Measurements from ENCODE around the gene STRBP.
"Not testable (repeated sequence)": the region's sequence is repeated elsewhere in the genome, so short reads cannot be mapped to it uniquely, and the experiment has no call there.

The STRBP gene

DNA sequence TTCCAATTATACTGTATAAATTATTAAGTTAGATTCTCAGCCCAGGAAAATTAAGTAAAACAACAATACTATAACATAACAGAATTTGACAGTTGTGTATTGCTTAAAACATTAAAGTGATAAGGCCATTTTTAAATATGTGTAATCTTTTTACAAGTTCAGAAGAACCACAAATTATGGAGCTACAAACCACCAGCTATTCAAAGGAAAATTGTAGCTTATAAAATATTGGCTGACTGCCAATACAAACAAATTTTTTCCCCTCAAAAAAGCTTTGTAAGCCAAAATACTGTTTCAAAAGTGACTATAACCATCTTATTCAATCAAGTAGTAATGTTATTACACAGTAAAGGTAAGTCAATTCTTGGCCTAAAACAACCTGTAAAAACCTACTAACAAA lies 21.9 kb downstream of the STRBP start:
- DNase-seq = no peak

DNA sequence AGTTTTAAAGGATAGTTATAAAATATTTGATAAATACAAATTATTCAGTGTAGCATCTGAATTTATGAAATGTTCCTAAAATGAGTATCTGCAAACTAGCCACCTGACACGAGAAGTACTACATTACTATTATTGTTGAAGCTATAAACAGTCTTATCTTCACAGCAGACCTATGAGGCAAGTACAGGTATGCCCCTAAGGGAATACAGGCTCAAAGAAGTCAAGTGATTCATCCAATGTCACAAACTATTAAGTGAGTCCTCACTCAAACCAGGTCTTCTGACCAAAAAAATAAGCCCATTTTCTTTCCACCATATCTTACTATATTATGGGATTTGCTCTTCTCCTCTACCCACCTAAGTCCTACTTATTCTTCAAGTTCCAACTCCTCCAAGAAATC lies 28.7 kb downstream of the STRBP start:
- DNase-seq = no peak

GRCh38 chr9:123238365-123238764 lies 30.0 kb downstream of the STRBP start:
- no peak for DNase-seq

GRCh38 chr9:123237220-123237619 lies 31.2 kb downstream of the STRBP start:
- DNase-seq = no peak

DNA sequence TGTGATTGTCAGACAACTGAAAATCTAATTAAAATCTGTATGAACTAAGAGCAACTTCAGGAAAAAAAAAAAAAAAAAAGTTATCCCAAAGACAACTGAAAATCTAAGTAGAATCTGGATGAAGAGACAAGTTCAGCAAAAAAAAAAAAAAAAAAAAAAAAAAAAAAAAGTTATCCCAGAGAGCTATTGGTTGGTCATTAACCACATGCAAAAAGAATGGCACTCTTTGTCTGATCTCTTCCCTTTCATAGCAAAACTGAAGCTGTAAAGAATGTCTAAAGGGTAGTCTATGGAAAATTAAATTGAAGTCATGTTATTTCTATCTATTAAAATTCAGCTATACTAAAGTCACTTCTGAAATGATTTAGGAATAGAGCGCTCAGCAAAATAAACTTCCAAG lies 32.9 kb downstream of the STRBP start:
- DNase-seq = no peak

- no peak for DNase-seq
Measured at GRCh38 chr9:123234853-123235252, 33.5 kb downstream of the STRBP start.

DNA sequence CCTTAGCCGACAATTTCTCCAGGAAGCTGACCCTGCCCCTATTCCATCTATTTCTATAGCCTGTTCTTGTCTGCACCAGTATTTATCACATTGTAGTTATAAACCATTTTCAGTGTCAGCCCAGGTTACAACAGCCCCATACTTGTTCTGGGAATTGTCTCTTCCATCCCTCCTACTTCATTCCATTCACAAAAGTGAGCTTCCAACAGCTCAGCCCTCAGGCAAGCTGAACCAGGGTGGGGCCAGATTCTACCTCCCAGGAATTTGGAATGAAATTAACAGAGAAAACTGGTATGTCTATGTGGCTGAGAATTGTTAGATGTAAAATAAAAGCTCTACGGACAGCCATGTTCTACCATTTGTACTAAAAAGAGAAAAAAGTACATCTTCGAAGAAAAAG lies 36.1 kb downstream of the STRBP start:
- no peak for DNase-seq

- DNase-seq = no peak
Measured at GRCh38 chr9:123231421-123231820, 37.0 kb downstream of the STRBP start.

DNA sequence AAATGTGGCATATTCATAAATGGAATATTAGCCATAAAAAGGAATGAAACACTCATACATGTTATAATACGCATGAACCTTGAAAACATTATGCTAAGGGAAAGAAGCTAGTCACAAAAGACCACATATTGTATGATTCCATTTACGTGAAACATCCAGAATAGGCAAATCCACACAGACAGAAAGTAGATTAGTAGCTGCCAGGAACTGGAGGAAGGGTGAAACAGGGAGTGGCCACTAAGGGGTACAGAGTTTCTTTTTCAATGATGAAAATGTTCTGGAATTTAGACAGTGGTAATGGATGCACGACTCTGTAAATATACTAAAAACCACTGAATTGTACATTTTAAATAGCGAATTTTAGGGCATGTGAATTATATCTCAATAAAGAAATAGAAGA lies 39.4 kb downstream of the STRBP start:
- DNase-seq = no peak

GRCh38 chr9:123225995-123226394 lies 42.4 kb downstream of the STRBP start:
- DNase-seq = no peak

DNA sequence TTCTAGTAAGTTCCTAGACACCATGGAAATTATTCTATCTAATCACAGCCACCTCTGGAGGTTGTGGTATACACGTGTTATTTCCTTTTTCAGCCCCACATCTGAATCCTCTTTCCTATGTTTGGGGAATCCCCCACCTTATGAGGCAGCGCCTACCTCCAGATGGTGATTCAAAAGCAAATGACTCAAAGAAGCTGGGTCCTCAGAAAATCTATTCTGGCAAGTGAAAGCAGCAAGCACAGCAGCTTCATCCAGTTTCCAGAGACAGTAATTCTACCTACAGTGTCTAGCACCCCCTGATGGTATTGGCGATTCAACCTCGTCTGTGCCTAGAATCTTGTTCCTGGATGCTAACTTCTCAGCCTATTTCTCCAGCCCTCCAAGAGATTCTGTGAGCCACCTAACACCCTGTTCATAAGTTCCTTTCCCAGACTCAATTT lies 43.0 kb downstream of the STRBP start:
- peak; percentile 58 for DNase-seq

GRCh38 chr9:123220127-123220526 lies 48.3 kb downstream of the STRBP start:
- DNase-seq = no peak

DNA sequence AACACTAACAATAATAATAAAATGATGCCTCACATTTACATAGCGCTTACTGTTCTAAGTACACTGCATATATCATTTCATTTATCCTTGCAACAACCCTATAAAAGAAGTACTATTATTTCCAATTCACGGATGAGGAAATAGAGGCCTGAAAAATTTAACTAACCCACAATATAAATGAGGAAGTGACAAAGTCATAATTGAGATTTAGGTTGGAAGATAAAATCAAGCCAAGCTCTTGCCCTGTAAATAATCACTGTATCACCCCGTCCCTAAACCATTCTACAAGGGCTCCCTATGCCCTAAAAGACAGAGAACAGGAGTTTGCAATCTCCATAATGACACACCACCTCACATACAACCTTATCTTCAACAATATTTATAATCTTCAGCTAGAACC lies 49.6 kb downstream of the STRBP start:
- no peak for DNase-seq

DNA sequence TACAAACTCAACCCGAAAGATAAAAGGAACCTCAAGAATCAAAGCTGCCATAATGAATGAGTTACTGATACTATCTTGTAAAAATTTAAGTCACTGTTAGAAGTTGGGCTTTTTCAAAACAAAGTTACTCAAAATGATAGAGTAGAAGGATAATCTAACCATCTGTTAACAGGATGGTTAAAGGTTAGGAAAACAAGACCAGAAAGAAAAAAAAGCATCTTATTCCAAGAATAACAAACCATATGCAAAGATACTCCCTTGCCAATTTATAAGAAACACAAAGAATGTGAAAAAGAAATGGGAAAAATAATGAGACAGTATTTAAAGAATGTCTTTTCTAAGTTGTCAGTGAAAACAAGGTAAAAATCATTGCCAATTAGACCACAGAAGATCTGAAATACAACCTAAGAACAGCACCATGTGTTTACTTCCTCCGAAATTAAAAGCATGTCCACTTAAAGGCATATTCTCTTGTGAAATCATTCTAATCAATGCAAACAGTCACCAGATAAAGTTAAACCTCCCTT lies 51.2 kb downstream of the STRBP start:
- peak; percentile 42 for DNase-seq

DNA sequence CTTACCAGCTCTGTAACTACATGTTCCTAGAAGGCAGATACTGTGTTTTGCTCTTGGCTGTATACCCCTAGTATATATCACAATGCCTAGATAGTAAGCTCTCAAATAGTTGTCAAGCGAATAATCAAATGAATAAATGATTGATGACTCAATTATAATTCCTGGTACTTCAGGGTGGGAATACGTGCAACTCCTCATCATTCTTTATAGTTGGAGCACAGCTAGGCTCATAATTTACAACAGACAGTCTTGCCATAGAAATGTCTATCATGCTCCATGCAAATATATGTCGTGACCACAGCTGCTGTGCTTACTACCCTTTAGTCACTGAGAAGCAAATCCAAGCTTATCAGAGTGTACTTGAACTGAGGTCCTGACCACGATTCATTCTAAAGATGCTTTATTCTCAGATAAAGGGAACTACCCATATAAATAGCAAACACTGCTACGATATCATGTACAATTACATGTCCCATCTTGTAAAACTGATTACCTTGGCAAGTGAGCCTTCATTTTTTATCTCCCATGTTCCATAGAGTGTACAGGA lies 52.1 kb downstream of the STRBP start:
- peak; percentile 15 for DNase-seq

DNA sequence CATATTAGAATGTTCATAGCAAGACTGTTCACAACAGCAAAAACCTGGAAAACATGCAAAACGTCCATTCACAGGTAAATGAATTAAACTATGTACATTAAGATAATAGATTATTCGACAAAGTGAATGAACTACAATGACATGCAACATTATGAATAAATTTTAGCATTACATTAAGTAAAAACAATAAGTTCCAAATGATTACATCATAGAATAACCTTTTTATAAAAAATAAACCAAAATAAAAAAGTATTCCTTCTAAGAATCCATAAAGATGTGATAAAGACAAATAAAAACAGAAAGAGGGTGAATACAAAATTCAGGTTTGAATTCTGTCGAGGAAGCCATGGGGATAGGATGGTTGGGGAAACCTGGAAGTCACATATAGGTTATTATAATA lies 57.3 kb downstream of the STRBP start:
- DNase-seq = no peak

- no peak for DNase-seq
Measured at GRCh38 chr9:123208626-123209174, 59.7 kb downstream of the STRBP start.

DNA sequence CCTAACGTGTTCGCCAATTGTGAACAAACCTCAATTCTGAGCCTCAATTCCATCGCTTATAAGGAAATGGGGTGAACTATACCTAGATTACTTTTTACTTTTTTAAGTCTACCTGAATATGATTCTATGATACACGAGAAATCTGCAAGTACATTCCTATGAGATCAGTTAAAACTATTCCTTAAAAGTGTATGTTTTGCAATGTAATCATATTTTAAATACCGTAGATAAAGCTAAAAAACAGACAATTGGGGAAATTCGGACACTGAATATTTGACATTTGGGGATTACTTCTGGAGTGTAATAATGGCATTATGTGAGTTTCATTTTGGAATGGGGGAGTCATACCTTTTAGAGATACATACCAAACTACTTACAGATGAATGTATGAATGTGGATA lies 62.3 kb downstream of the STRBP start:
- DNase-seq = no peak

- DNase-seq = no peak
Measured at GRCh38 chr9:123201083-123201482, 67.3 kb downstream of the STRBP start.

DNA sequence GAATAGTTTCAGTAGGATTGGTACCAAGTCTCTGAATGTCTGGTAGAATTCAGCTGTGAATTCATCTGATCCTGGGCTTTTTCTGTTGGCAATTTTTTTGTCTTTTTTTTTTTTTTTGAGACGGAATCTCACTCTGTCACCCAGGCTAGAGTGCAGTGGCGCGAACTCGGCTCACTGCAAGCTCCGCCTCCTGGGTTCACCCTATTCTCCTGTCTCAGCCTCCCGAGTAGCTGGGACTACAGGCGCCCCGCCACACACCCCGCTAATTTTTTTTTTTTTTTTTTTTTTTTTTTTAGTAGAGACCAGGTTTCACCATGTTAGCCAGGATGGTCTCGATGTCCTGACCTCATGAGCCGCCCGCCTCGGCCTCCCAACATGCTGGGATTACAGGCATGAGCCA lies 67.9 kb downstream of the STRBP start:
- DNase-seq = not testable (repeated sequence)

DNA sequence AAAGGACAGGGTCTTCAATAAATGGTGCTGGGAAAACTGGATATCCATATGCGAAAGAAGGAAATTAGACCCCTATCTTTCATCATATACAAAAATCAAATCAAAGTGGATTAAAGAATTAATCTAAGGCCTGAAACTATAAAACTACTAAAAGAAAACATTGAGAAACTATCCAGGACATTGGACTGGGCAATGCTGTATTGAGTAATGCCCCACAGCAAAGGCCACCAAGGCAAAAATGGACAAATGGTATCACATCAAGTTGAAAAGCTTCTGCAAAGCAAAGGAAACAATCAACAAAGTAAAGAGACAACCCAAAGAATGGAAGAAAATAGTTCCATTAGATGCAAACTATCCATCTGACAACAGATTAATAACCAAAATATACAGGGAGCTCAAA lies 72.3 kb downstream of the STRBP start:
- DNase-seq = no peak

GRCh38 chr9:123194023-123194422 lies 74.4 kb downstream of the STRBP start:
- no peak for DNase-seq

- DNase-seq = no peak
Measured at GRCh38 chr9:123191680-123192079, 76.7 kb downstream of the STRBP start.

- no peak for DNase-seq
Measured at GRCh38 chr9:123191260-123191659, 77.1 kb downstream of the STRBP start.

DNA sequence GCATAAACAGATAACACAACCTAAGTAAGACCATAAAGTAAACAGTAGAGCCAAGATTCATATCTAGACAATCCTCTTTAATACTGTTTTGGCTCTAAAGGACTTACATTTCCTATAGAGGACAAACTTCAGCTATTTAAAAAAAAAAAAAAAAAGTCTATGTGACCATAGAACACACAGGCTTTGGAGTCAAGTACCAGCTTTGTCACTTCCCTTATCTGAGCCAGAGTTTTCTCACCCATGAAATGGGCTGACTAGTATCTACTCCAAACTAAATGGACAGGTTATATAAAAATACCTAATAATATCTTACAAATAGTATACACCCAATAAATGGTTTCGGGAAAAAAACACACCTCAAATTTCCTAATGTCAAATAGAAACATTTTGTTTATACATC lies 81.3 kb downstream of the STRBP start:
- DNase-seq = no peak
